HG03558 (cell line): Measurements from ENCODE around the gene KLF7.

Source experiments
- ATAC-seq: cut with Tn5 transposase; IDR thresholded peaks from one replicate; pipeline ENCODE4 v1.9.1; 2021; ENCODE audit warnings: moderate number of reproducible peaks; ENCODE audit not compliant: unreplicated experiment; ENCODE audit errors: extremely low read depth

Gene KLF7

GRCh38 chr2:207167099-207167923, 1.6 kb upstream of the KLF7 start:
- ATAC-seq, result no peak

- ATAC-seq, result peak; percentile 21
Observed at GRCh38 chr2:207166349-207167098, 776 bp upstream of the KLF7 start.

GRCh38 chr2:207166039-207166348, 246 bp upstream of the KLF7 start:
- peak; percentile 89 for ATAC-seq

GRCh38 chr2:207164006-207164831, 1.5 kb downstream of the KLF7 start:
- ATAC-seq, result no peak

GRCh38 chr2:207163756-207164005, 2.1 kb downstream of the KLF7 start:
- ATAC-seq, result no peak

GRCh38 chr2:207163053-207163755, 2.5 kb downstream of the KLF7 start:
- no peak for ATAC-seq

- ATAC-seq, result no peak
Observed at GRCh38 chr2:207162316-207162715, 3.4 kb downstream of the KLF7 start.

GRCh38 chr2:207161247-207162123, 4.3 kb downstream of the KLF7 start:
- no peak for ATAC-seq

- no peak for ATAC-seq
Observed at GRCh38 chr2:207160115-207160514, 5.6 kb downstream of the KLF7 start.

- no peak for ATAC-seq
Observed at GRCh38 chr2:207159002-207159401, 6.7 kb downstream of the KLF7 start.

GRCh38 chr2:207157731-207158130, 8.0 kb downstream of the KLF7 start:
- no peak for ATAC-seq

GRCh38 chr2:207157162-207157481, 8.6 kb downstream of the KLF7 start:
- no peak for ATAC-seq

- peak; percentile 65 for ATAC-seq
Observed at GRCh38 chr2:207156451-207157161, 9.1 kb downstream of the KLF7 start.

- ATAC-seq, result no peak
Observed at GRCh38 chr2:207155516-207156444, 10.0 kb downstream of the KLF7 start.

- ATAC-seq, result no peak
Observed at GRCh38 chr2:207154556-207155510, 10.9 kb downstream of the KLF7 start.

GRCh38 chr2:207153266-207153975, 12.3 kb downstream of the KLF7 start:
- ATAC-seq, result no peak
